WERI-Rb-1 (cell line): Measurements from ENCODE around the gene TMEM225B.

Source experiments
- DNase-seq: peaks from one replicate; pipeline ENCODE4 v3.0.0-alpha.2; 2020
- H3K27ac ChIP-seq: fragments of 250-450 bp; sonication (Bioruptor Pico); 2 replicates; pipeline ENCODE4 v1.5.1; 2020; ENCODE audit warnings: mild to moderate bottlenecking, moderate library complexity
- H3K27me3 ChIP-seq: fragments of 250-450 bp; sonication (Bioruptor Pico); 2 replicates; pipeline ENCODE4 v1.5.1; 2021; ENCODE audit warnings: mild to moderate bottlenecking, low read depth, moderate library complexity; ENCODE audit not compliant: insufficient read depth, severe bottlenecking
- H3K36me3 ChIP-seq: fragments of 250-450 bp; sonication (Bioruptor Pico); 2 replicates; pipeline ENCODE4 v1.5.1; 2020; ENCODE audit warnings: mild to moderate bottlenecking, moderate library complexity
- H3K4me3 ChIP-seq: 2 replicates; pipeline ENCODE4 v1.5.1; 2011; ENCODE audit warnings: low read depth, mild to moderate bottlenecking, control low read depth, low read length
- H3K9me3 ChIP-seq: fragments of 250-450 bp; sonication (Bioruptor Pico); 2 replicates; pipeline ENCODE4 v1.5.1; 2021; ENCODE audit warnings: mild to moderate bottlenecking, moderate library complexity; ENCODE audit not compliant: severe bottlenecking
- CTCF ChIP-seq: IDR thresholded peaks from 2 replicates; pipeline ENCODE4 v1.5.1; 2011; ENCODE audit warnings: low read depth, mild to moderate bottlenecking, control low read depth, inconsistent platforms, low read length

TMEM225B gene

GRCh38 chr7:99557196-99557607, 40.9 kb upstream of the TMEM225B start:
- DNase-seq: no peak
- no peak for TF ChIP-seq CTCF
- Histone ChIP-seq H3K27me3 (no peaks in the 10 kb centered on the region), H3K4me3 (peak overlapping the region; percentile 90), H3K9me3 (no peaks in the 10 kb centered on the region), H3K27ac (no peak overlapping the region; the same call in 1 of the 2 replicates), H3K36me3 (peaks cover 60% of the 10 kb centered on the region)

GRCh38 chr7:99557940-99558305, 40.1 kb upstream of the TMEM225B start:
- Histone ChIP-seq H3K27ac (peak overlapping the region; percentile 98), H3K36me3 (peaks cover 67% of the 10 kb centered on the region), H3K27me3 (no peaks in the 10 kb centered on the region), H3K9me3 (no peaks in the 10 kb centered on the region), H3K4me3 (peak overlapping the region; percentile 90)
- no peak for DNase-seq
- no peak for TF ChIP-seq CTCF

GRCh38 chr7:99558306-99559174, 39.5 kb upstream of the TMEM225B start, which contains the start of gene ZNF655:
Gene ZNF655, plus strand, starts transcription at chr7:99558642. Its CDS starts 1,918 bp downstream, at chr7:99560560.
- peak within 1 kb of the TSS; percentile 90 for H3K4me3 ChIP-seq
- no peak for TF ChIP-seq CTCF
- H3K27me3 ChIP-seq: no peaks in the 10 kb centered on the region
- H3K36me3 ChIP-seq: peaks cover 74% of the 10 kb centered on the region
- peak within 1 kb of the TSS; percentile 98 for H3K27ac ChIP-seq
- H3K9me3 ChIP-seq: no peaks in the 10 kb centered on the region
- peak; percentile 96 for DNase-seq

- peaks cover 78% of the 10 kb centered on the region for H3K36me3 ChIP-seq
- H3K27me3 ChIP-seq: no peaks in the 10 kb centered on the region
- H3K9me3 ChIP-seq: no peaks in the 10 kb centered on the region
- H3K27ac ChIP-seq: peak overlapping the region; percentile 98
- DNase-seq: no peak
- peak overlapping the region; percentile 90 for H3K4me3 ChIP-seq
- no peak for TF ChIP-seq CTCF
These were observed 38.7 kb upstream of the TMEM225B start for GRCh38 chr7:99559175-99559915.

DNA sequence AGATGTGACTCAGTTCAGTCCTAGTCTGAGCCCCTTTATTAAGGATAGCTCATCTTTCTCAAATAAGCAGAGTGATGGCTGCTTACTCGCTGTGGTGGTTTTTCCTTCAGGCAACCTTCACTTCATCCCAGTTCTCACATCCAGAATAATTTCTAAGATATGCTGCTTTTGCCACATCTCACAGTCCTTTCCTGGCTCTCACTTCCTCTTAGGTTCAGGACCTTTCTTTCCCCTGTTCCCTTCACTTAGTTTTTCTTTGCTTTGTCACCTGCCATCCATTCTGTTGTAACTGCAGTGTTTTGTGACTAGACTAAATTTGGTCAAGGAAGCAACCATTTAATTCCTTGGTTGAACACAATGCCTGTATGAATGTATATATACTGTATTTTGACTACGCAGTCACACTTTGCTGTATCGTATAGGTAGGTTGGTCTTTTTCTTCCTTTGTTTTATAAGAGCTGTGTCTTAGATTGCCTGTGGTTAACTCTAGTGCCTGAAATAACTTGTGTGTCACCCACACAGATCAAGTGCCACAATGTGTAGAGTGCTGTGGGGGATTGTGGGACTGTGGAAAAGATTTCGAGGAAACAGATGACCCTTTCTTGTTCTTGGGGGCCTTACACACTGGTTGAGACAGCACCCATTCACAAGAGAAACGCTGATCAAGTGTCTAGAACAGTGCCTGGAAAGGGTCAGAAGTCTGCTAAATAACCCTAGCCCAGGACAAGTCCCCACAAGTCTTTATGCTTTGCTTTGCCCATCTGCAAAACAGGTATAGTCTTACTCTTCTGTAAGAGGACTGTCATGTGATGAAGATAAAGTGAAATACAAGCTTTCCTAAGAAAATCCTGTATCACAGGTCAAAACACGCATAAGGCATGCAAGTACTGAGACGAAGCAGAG, 37.0 kb upstream of the TMEM225B start:
- Histone ChIP-seq H3K9me3 (no peaks in the 10 kb centered on the region), H3K27me3 (no peaks in the 10 kb centered on the region), H3K36me3 (peaks cover 71% of the 10 kb centered on the region), H3K27ac (no peak overlapping the region), H3K4me3 (no peak overlapping the region)
- no peak for TF ChIP-seq CTCF
- DNase-seq: no peak
